Heart right ventricle (tissue), 16 donors: ENCODE data around the gene PDE4D. TPM values are rescaled to one million over a fixed set of nuclear protein-coding genes. Genes with fewer than 3 reads are reported as not detected.

Experiments used
- ATAC-seq, 8 donors: fragments of 200-7000 bp; cut with Tn5 transposase; one replicate each; pipeline ENCODE4 v1.9.1; 2020; ENCODE audit warnings: mild to moderate bottlenecking in 8 of 8, moderate library complexity in 8 of 8, moderate number of reproducible peaks in 1 of 8
- DNase-seq, 2 donors: peaks; one replicate each; pipeline ENCODE4 v3.0.0-alpha.2; 2020
- H3K27ac ChIP-seq, 10 donors: fragments of 200-600 bp; sonication (generic) in 2 of 10; one replicate each; pipeline versions ENCODE4 v1.5.0 to v1.8.0; 2020 to 2022; ENCODE audit warnings: mild to moderate bottlenecking in 3 of 10
- H3K27me3 ChIP-seq, 7 donors: fragments of 200-600 bp; one replicate each; pipeline ENCODE4 v1.8.0; 2021 to 2022; ENCODE audit warnings: mild to moderate bottlenecking in 2 of 7
- H3K36me3 ChIP-seq, 9 donors: fragments of 200-600 bp; sonication (generic) in 1 of 9; one replicate each; pipeline versions ENCODE4 v1.5.0 to v1.8.0; 2020 to 2022; ENCODE audit warnings: mild to moderate bottlenecking in 2 of 9
- H3K4me1 ChIP-seq, 9 donors: fragments of 200-600 bp; sonication (generic) in 1 of 9; one replicate each; pipeline versions ENCODE4 v1.5.0 to v1.8.0; 2020 to 2022; ENCODE audit warnings: mild to moderate bottlenecking in 4 of 9
- H3K4me3 ChIP-seq, 10 donors: fragments of 200-600 bp; sonication (generic) in 2 of 10; one replicate each; pipeline versions ENCODE4 v1.5.0 to v1.8.0; 2020 to 2022; ENCODE audit warnings: mild to moderate bottlenecking in 7 of 10, moderate library complexity in 2 of 10
- H3K9me3 ChIP-seq, 11 donors: fragments of 200-600 bp in 10 of 11; sonication (generic) in 2 of 11; one replicate each; pipeline versions ENCODE4 v1.5.0 to v1.8.0; 2013 to 2022; ENCODE audit warnings: mild to moderate bottlenecking in 2 of 11, control low read depth in 1 of 11, moderate library complexity in 1 of 11
- WGBS, 2 donors: extraction: QIAGEN DNeasy Blood & Tissue Kit; methylation state at CpG; one replicate each; pipeline ENCODE4 v1.1.7; 2013; ENCODE audit warnings: inconsistent platforms in 1 of 2; 5-methylcytosine and 5-hydroxymethylcytosine counted together
- intact Hi-C, 10 donors: fragments of 100-400 bp; cut with DNase I; formaldehyde crosslinking; loops; one replicate each; pipeline versions ENCODE4 v1.11.1 to v1.14.2; 2022
- polyA plus RNA-seq, 2 donors: library from polyadenylated mRNA; stranded (reverse); fragments of 200-250 nt; gene quantifications; one replicate each; pipeline ENCODE4 v1.2.3, GENCODE V29; 2013
- total RNA-seq, 10 donors: library from RNA; stranded (reverse); fragmentation: NEBNext Ultra II Directional in 3 of 10; extraction: Animal tissue kit (Norgen Biotek cat#: 25700) in 3 of 10; gene quantifications; one replicate each; pipeline versions ENCODE4 v1.2.1 to v1.2.4, GENCODE V29; 2021 to 2023
- TF ChIP-seq, protein P1 (sequence below), 9 donors: fragments of 200-600 bp; sonication (generic) in 2 of 9; IDR thresholded peaks; one replicate each; pipeline versions ENCODE4 v1.5.0 to v1.8.0; 2021 to 2022; ENCODE audit warnings: antibody characterized with exemption in 9 of 9, mild to moderate bottlenecking in 5 of 9, moderate library complexity in 1 of 9
- donor health status: Arrhythmogenic right ventricular cardiomyopathy.
- donor health status: ischemic (EF 13 %, LVEDD 7.1; RV severe dilation, severe dysfunction).
- donor health status: healthy with polysubstance abuse.
- donor health status: DM: no; HTN: yes; CAD: no.
- donor health status: DM: no; HTN: no; CAD: no.
- donor health status: ischemic (EF 25% LVEDD 6.9; RV normal size, moderate dysfunction).
- donor health status: ischemic (EF 25% LVEDD 5.7; RV mildly dilated, moderate dysfunction).
- donor health status: healthy.
- donor health status: DM: yes; HTN: yes; CAD: no.
- donor health status: Ischemic cardiomyopathy.
- donor health status: ischemic (EF 35%, LVEDD 5.7; RV mildly dilated, moderate dysfunction).
- donor health status: nonischemic (EF 11% LVEDD 7.7; RV severe dilation, severe dysfunction).
- donor health status: DM: yes; HTN: yes; CAD: no.
- donor health status: PGD.
- donor health status: ischemic (EF 29% LVEDD 5.4; RV normal size, mild dysfunction).
- donor health status: nonischemic (EF 23%, LVEDD 6.1; RV moderate dilation, normal function).

PDE4D gene
- total and polyA plus RNA-seq, 12 donors: 5.8 to 83.2 (median 39.5) TPM

GRCh38 chr5:59600998-59601397 is 292.5 kb downstream of the PDE4D start:
- H3K9me3 ChIP-seq: no peaks in the 10 kb centered on the region
- TF ChIP-seq, protein P1, sequence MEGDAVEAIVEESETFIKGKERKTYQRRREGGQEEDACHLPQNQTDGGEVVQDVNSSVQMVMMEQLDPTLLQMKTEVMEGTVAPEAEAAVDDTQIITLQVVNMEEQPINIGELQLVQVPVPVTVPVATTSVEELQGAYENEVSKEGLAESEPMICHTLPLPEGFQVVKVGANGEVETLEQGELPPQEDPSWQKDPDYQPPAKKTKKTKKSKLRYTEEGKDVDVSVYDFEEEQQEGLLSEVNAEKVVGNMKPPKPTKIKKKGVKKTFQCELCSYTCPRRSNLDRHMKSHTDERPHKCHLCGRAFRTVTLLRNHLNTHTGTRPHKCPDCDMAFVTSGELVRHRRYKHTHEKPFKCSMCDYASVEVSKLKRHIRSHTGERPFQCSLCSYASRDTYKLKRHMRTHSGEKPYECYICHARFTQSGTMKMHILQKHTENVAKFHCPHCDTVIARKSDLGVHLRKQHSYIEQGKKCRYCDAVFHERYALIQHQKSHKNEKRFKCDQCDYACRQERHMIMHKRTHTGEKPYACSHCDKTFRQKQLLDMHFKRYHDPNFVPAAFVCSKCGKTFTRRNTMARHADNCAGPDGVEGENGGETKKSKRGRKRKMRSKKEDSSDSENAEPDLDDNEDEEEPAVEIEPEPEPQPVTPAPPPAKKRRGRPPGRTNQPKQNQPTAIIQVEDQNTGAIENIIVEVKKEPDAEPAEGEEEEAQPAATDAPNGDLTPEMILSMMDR (IDR thresholded peaks at IDR 0.05): no peak
- H3K4me3 ChIP-seq: no peak overlapping the region
- ATAC-seq (no peak), DNase-seq (no peak)
- intact Hi-C loops: no loop called here
- H3K36me3 ChIP-seq: no peaks in the 10 kb centered on the region
- WGBS, 2 donors: 78 to 79% methylated on average over 3 of the region's 3 CpGs
- no peaks in the 10 kb centered on the region for H3K27me3 ChIP-seq
- no peak overlapping the region for H3K27ac ChIP-seq
- peaks cover 0 to 22% (median 3%) of the 10 kb centered on the region in 9 donors for H3K4me1 ChIP-seq

DNA sequence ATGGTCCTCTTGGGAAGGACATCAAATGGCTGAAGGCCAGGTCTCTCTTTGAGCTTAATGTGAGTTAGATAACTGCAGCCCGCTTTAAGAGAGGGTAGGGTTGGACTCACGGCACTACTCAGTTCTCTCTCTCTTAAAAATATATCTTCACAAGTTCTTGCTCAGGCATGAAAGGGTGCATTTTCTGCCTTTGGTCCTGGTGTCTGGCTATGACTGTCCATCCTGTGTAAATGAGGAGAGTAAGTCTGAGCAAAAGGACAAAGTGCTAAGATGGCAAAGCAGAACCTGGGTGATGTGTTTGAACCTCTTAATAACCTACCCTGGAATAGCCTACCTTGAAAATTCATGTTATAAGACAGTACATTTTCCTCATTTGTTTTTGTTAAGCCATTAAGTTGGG is 293.4 kb downstream of the PDE4D start:
- ATAC-seq (no peak), DNase-seq (no peak)
- intact Hi-C loops: no loop called here
- TF ChIP-seq, protein P1 (IDR thresholded peaks at IDR 0.05): no peak
- Histone ChIP-seq H3K4me1 (peaks cover 0 to 22% (median 3%) of the 10 kb centered on the region in 9 donors), H3K27ac (no peak overlapping the region), H3K9me3 (no peaks in the 10 kb centered on the region), H3K4me3 (no peak overlapping the region), H3K27me3 (no peaks in the 10 kb centered on the region), H3K36me3 (no peaks in the 10 kb centered on the region)
- 93 to 95% methylated on average over 2 of the region's 2 CpGs for WGBS, 2 donors

DNA sequence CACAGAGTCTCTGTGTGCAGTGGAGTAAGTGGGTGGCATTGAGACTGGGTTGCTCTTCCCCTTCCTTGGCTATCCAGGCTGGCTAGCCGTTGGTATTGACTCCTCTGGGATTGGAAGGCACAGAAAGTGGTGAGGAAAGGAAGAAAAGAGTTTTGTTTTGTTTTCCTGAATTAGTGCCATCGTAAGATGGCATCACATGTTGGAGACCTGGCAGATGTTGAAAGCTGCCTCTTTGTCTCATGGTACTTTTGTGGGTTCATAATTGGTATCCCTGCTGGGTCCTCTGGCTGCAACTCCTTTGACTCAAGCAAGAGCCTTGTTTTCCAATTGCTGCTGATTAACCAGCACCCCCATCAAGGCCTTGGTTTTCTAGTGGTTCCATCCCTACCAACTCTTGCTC is 293.8 kb downstream of the PDE4D start:
- H3K27ac ChIP-seq: no peak overlapping the region
- no peaks in the 10 kb centered on the region for H3K36me3 ChIP-seq
- WGBS, 2 donors: 92 to 94% methylated on average over 2 of the region's 2 CpGs
- intact Hi-C loops: no loop called here
- TF ChIP-seq, protein P1 (IDR thresholded peaks at IDR 0.05): no peak
- no peaks in the 10 kb centered on the region for H3K27me3 ChIP-seq
- no peak overlapping the region for H3K4me3 ChIP-seq
- H3K4me1 ChIP-seq: peaks cover 0 to 22% (median 3%) of the 10 kb centered on the region in 9 donors
- no peak for ATAC-seq
- no peak for DNase-seq
- H3K9me3 ChIP-seq: no peaks in the 10 kb centered on the region

DNA sequence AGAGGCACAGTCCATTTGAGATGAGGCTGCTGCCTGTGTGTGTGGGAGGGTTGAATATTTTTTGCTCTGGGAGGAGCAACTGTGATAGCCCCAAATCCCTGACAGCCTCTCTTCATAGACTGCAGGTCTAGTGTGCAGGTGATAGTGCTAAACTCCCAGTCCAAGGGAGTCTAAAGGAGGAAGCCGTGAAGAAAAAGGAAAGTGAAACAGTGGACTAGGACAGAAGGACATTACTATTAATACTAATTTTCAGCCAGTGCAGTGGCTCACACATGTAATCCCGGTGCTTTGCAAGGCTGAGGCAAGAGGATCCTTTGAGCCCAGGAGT is 295.0 kb downstream of the PDE4D start:
- intact Hi-C loops: no loop called here
- Histone ChIP-seq H3K27me3 (no peaks in the 10 kb centered on the region), H3K9me3 (no peaks in the 10 kb centered on the region), H3K4me3 (peak overlapping the region in 7 of 10 donors; percentile 21 to 42 (median 37)), H3K27ac (peak overlapping the region in 2 of 10 donors; percentile 7 to 16), H3K36me3 (no peaks in the 10 kb centered on the region), H3K4me1 (peaks cover 0 to 22% (median 3%) of the 10 kb centered on the region in 9 donors)
- DNase-seq: no peak
- peak in 2 of 8 donors; percentile 46 to 48 for ATAC-seq
- WGBS, 2 donors: 29 to 52% methylated on average over 2 of the region's 2 CpGs
- TF ChIP-seq, protein P1 (IDR thresholded peaks at IDR 0.05): no peak
